CD14-positive monocyte (primary cell): Measurements from ENCODE around the gene KLHDC8A. TPM values are rescaled to one million over a fixed set of nuclear protein-coding genes. Genes with fewer than 3 reads are reported as not detected.

Experiments used
- DNase-seq, 3 donors: peaks; one replicate each; pipeline ENCODE4 v3.0.0-alpha.2; 2011 to 2022
- H2AFZ ChIP-seq: 2 replicates; pipeline ENCODE4 v1.6.0; 2012; ENCODE audit warnings: mild to moderate bottlenecking, low read depth, low read length, inconsistent platforms; ENCODE audit not compliant: insufficient read depth, poor library complexity, severe bottlenecking
- H3K27ac ChIP-seq, 2 donors: 1 replicate in 1 of 2; 2 replicates in 1 of 2; pipeline ENCODE4 v1.5.1; 2012 to 2013; ENCODE audit warnings: low read length in 2 of 2, control low read depth in 1 of 2, inconsistent platforms in 1 of 2, low read depth in 1 of 2, mild to moderate bottlenecking in 1 of 2
- H3K27me3 ChIP-seq, 2 donors: one replicate each; pipeline versions ENCODE4 v1.6.0 to v1.6.1; 2011 to 2013; ENCODE audit warnings: low read length in 2 of 2; ENCODE audit not compliant: control insufficient read depth in 2 of 2, insufficient read depth in 2 of 2
- H3K36me3 ChIP-seq, 2 donors: replicated peaks in 1 of 2; 1 replicate in 1 of 2; 2 replicates in 1 of 2; pipeline versions ENCODE4 v1.5.1 to v1.6.1; 2012 to 2013; ENCODE audit warnings: low read length in 2 of 2, control low read depth in 1 of 2, inconsistent platforms in 1 of 2, mild to moderate bottlenecking in 1 of 2; ENCODE audit not compliant: insufficient read depth in 2 of 2, control insufficient read depth in 1 of 2
- H3K4me1 ChIP-seq, 2 donors: 1 replicate in 1 of 2; 2 replicates in 1 of 2; pipeline versions ENCODE4 v1.5.1 to v1.6.1; 2012 to 2013; ENCODE audit warnings: low read length in 2 of 2, control low read depth in 1 of 2, inconsistent platforms in 1 of 2, mild to moderate bottlenecking in 1 of 2, moderate library complexity in 1 of 2; ENCODE audit not compliant: insufficient read depth in 2 of 2, control insufficient read depth in 1 of 2
- H3K4me2 ChIP-seq: replicated peaks from 2 replicates; pipeline ENCODE3; 2012; ENCODE audit warnings: low read length, moderate library complexity, mild to moderate bottlenecking; ENCODE audit not compliant: poor library complexity, severe bottlenecking; ENCODE audit errors: extremely low read depth
- H3K4me3 ChIP-seq, 3 experiments: fragments of 200-600 bp in 1 of 3; sonication (generic) in 1 of 3; replicated peaks in 1 of 3; 1 replicate in 2 of 3; 2 replicates in 1 of 3; pipeline ENCODE4 v1.5.1; 2011 to 2013; ENCODE audit warnings: low read length in 3 of 3, mild to moderate bottlenecking in 3 of 3, control low read depth in 2 of 3, low read depth in 2 of 3, inconsistent platforms in 1 of 3, moderate library complexity in 1 of 3
- H3K79me2 ChIP-seq: 2 replicates; pipeline ENCODE4 v1.6.0; 2012; ENCODE audit warnings: mild to moderate bottlenecking, control low read depth, inconsistent platforms, low read length, moderate library complexity; ENCODE audit not compliant: insufficient read depth
- H3K9ac ChIP-seq: 2 replicates; pipeline ENCODE4 v1.6.0; 2017; ENCODE audit warnings: low read length, mild to moderate bottlenecking; ENCODE audit not compliant: insufficient read depth, poor library complexity, severe bottlenecking
- H3K9me3 ChIP-seq, 2 donors: replicated peaks in 1 of 2; 1 replicate in 1 of 2; 2 replicates in 1 of 2; pipeline versions ENCODE4 v1.5.1 to v1.6.1; 2012 to 2013; ENCODE audit warnings: low read length in 2 of 2, control low read depth in 1 of 2; ENCODE audit not compliant: control insufficient read depth in 1 of 2, insufficient read depth in 1 of 2
- H4K20me1 ChIP-seq: 2 replicates; pipeline ENCODE4 v1.6.0; 2012; ENCODE audit warnings: mild to moderate bottlenecking, low read length, control low read depth, moderate library complexity; ENCODE audit not compliant: insufficient read depth
- H3K27ac Mint-ChIP-seq, 7 donors: one replicate each; pipeline ENCODE4 v1.8.0; 2020; ENCODE audit warnings: mild to moderate bottlenecking in 7 of 7, mixed read lengths in 7 of 7, moderate library complexity in 6 of 7, inconsistent platforms in 2 of 7
- H3K27me3 Mint-ChIP-seq, 3 donors: one replicate each; pipeline ENCODE4 v1.8.0; 2021 to 2022; ENCODE audit warnings: low read depth in 3 of 3, mild to moderate bottlenecking in 3 of 3, mixed read lengths in 3 of 3, moderate library complexity in 3 of 3, inconsistent platforms in 1 of 3
- H3K36me3 Mint-ChIP-seq, 2 donors: one replicate each; pipeline ENCODE4 v1.8.0; 2020; ENCODE audit warnings: mixed read lengths in 2 of 2, inconsistent platforms in 1 of 2, mild to moderate bottlenecking in 1 of 2
- H3K4me1 Mint-ChIP-seq: one replicate; pipeline ENCODE4 v1.8.0; 2020; ENCODE audit warnings: mild to moderate bottlenecking, mixed read lengths
- H3K4me3 Mint-ChIP-seq, 2 donors: one replicate each; pipeline ENCODE4 v1.8.0; 2020; ENCODE audit warnings: mild to moderate bottlenecking in 2 of 2, mixed read lengths in 2 of 2, moderate library complexity in 1 of 2
- H3K9me3 Mint-ChIP-seq, 7 donors: one replicate each; pipeline ENCODE4 v1.8.0; 2020 to 2022; ENCODE audit warnings: mixed read lengths in 7 of 7, mild to moderate bottlenecking in 6 of 7, moderate library complexity in 6 of 7, inconsistent platforms in 2 of 7
- WGBS: methylation state at CpG from one replicate; pipeline ENCODE4 v1.1.5; 2013; ENCODE audit warnings: missing lambda C conversion rate; ENCODE audit not compliant: insufficient coverage; 5-methylcytosine and 5-hydroxymethylcytosine counted together
- intact Hi-C, 2 donors: fragments of 100-400 bp; cut with micrococcal nuclease; formaldehyde crosslinking; loops; one replicate each; pipeline versions ENCODE4 v1.15.0 to v1.15.1; 2023
- polyA plus RNA-seq, 3 donors: library from polyadenylated mRNA; depleted of rRNA in 1 of 3; unstranded in 2 of 3; stranded (reverse) in 1 of 3; fragments of 300-500 nt in 2 of 3; fragments of >200 nt in 1 of 3; fragmentation: Illumina TruSeq in 2 of 3; gene quantifications; 1 replicate in 2 of 3; 2 replicates in 1 of 3; pipeline ENCODE4 v1.2.3, GENCODE V29; 2012 to 2021
- TF ChIP-seq, protein P1 (sequence below): fragments of 200-600 bp; IDR thresholded peaks from one replicate; pipeline ENCODE4 v1.8.0; 2022; ENCODE audit warnings: antibody characterized with exemption, mild to moderate bottlenecking

Gene KLHDC8A
- polyA plus RNA-seq, 3 donors: not detected

- H3K4me2 ChIP-seq: no peak overlapping the region
- peaks cover 16% of the 10 kb centered on the region for H3K79me2 ChIP-seq
- H3K4me3 Mint-ChIP-seq: no peak overlapping the region
Measured at GRCh38 chr1:205325334-205325884, 31.3 kb downstream of the KLHDC8A start.

DNA sequence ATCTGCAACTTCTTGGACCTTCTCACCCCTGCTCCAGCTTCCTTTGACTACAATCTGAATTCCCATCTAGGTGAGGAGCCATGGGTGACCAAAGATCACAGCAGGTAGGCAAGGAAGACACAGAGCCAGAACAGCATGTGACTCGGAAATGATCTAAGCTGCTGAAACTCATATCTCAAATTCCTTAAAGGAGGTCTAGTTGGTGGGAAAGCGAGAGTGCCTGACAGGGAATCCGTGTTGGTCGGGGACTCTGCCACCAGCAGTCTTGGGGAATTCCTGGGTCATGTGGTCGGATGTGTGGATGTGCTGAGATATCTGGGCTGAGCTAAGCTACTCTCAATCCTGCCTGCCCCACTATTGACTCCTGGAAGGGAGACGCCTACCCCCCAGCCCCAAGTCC lies 31.9 kb downstream of the KLHDC8A start:
- no peak for DNase-seq
- no peak overlapping the region for H3K4me2 ChIP-seq
- TF ChIP-seq, protein P1, sequence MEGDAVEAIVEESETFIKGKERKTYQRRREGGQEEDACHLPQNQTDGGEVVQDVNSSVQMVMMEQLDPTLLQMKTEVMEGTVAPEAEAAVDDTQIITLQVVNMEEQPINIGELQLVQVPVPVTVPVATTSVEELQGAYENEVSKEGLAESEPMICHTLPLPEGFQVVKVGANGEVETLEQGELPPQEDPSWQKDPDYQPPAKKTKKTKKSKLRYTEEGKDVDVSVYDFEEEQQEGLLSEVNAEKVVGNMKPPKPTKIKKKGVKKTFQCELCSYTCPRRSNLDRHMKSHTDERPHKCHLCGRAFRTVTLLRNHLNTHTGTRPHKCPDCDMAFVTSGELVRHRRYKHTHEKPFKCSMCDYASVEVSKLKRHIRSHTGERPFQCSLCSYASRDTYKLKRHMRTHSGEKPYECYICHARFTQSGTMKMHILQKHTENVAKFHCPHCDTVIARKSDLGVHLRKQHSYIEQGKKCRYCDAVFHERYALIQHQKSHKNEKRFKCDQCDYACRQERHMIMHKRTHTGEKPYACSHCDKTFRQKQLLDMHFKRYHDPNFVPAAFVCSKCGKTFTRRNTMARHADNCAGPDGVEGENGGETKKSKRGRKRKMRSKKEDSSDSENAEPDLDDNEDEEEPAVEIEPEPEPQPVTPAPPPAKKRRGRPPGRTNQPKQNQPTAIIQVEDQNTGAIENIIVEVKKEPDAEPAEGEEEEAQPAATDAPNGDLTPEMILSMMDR: no peak
- H3K27me3 ChIP-seq: peaks cover 0 to 7% of the 10 kb centered on the region in 2 donors
- H3K9me3 ChIP-seq: no peaks in the 10 kb centered on the region
- H3K27ac ChIP-seq: no peak overlapping the region
- peaks cover 3 to 4% of the 10 kb centered on the region in 2 donors for H3K36me3 Mint-ChIP-seq
- peaks cover 16% of the 10 kb centered on the region for H4K20me1 ChIP-seq
- no peak overlapping the region for H3K4me3 Mint-ChIP-seq
- peaks cover 23% of the 10 kb centered on the region for H3K79me2 ChIP-seq
- peaks cover 21% of the 10 kb centered on the region for H3K4me1 Mint-ChIP-seq
- peaks cover 9 to 23% (median 14%) of the 10 kb centered on the region in 3 donors for H3K27me3 Mint-ChIP-seq
- WGBS: no CpG with 5 or more reads among the region's 6 CpGs
- H3K36me3 ChIP-seq: no peaks in the 10 kb centered on the region
- H3K9me3 Mint-ChIP-seq: peaks cover 0 to 5% (median 0%) of the 10 kb centered on the region in 7 donors
- intact Hi-C loops: loop anchor here (1.0 to 5.0 kb wide), 3 partner anchors 37 to 51 kb away; no protein-coding TSS in a partner anchor
- H3K4me1 ChIP-seq: peaks cover 13 to 24% of the 10 kb centered on the region in 2 donors
- no peak overlapping the region for H3K9ac ChIP-seq
- no peak overlapping the region for H2AFZ ChIP-seq
- H3K27ac Mint-ChIP-seq: peak overlapping the region in 2 of 7 donors; percentile 22 to 73
- H3K4me3 ChIP-seq: no peak overlapping the region

More at GRCh38 chr1:205325334-205325884, 31.3 kb downstream of the KLHDC8A start:
- no peak overlapping the region for H3K9ac ChIP-seq
- 0% methylated on average over 3 of the region's 6 CpGs for WGBS
- H3K36me3 ChIP-seq: no peaks in the 10 kb centered on the region
- H3K4me3 ChIP-seq: no peak overlapping the region
- H3K36me3 Mint-ChIP-seq: peaks cover 1 to 3% of the 10 kb centered on the region in 2 donors
- peaks cover 0 to 7% of the 10 kb centered on the region in 2 donors for H3K27me3 ChIP-seq
- H3K4me1 Mint-ChIP-seq: peaks cover 16% of the 10 kb centered on the region
- peaks cover 8 to 18% of the 10 kb centered on the region in 2 donors for H3K4me1 ChIP-seq
- DNase-seq: peak; percentile 68 to 75 (median 73)
- peaks cover 9 to 24% (median 14%) of the 10 kb centered on the region in 3 donors for H3K27me3 Mint-ChIP-seq
- H3K9me3 Mint-ChIP-seq: peaks cover 0 to 5% (median 0%) of the 10 kb centered on the region in 7 donors
- no peak overlapping the region for H2AFZ ChIP-seq
- TF ChIP-seq, protein P1: peak; percentile 83
- peaks cover 10% of the 10 kb centered on the region for H4K20me1 ChIP-seq
- intact Hi-C loops: loop anchor here (1.0 kb wide), 2 partner anchors 51 to 52 kb away; no protein-coding TSS in a partner anchor
- peak overlapping the region in 3 of 7 donors; percentile 22 to 73 (median 46) for H3K27ac Mint-ChIP-seq
- H3K9me3 ChIP-seq: no peaks in the 10 kb centered on the region
- H3K27ac ChIP-seq: no peak overlapping the region
